HG02798 (cell line): Measurements from ENCODE around the gene SLC23A2.
A peak's percentile ranks its signal among the peaks of the same experiment; 100 is the strongest.
"Not testable (repeated sequence)": the region's sequence is repeated elsewhere in the genome, so short reads cannot be mapped to it uniquely, and the experiment has no call there.

Experiments
- ATAC-seq: cut with Tn5 transposase; IDR thresholded peaks from one replicate; pipeline ENCODE4 v1.9.1; 2021; ENCODE audit warnings: mild to moderate bottlenecking; ENCODE audit not compliant: unreplicated experiment, poor library complexity

Gene SLC23A2

DNA sequence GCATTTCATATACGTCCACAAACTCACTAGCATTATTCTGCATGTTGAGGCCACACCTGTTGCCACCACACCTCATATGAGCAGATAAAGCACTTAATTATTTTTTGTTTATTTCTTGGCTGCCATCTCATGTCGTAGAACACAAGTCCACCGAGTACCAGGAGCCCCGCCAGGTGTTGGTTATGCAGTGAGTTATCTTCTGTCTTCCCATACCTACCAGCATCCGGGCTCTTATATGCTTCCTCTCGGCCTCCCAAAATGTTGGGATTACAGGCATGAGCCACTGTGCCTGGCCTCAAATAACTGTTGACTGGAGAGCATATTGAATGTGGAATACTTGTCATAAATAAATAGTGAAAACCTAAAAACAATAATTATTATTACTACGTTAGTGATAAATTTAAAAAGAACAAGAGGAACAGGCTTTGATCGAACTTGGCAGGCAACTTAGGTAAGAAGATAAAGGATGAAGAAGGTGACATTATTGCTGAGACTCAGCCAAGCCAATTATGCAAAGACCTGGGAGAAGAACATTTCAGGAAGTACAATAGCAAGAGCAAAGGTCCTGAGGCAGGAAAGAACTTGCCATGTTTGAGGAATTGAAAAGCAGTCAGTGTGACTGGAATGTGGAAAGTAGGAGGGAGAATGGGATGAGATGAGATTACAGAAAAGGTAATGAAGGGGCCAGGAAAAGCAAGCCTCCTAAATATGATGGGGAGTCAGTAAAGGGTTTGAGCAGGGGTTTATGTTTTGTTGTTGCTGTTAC lies 12.6 kb upstream of the SLC23A2 start:
- no peak for ATAC-seq

DNA sequence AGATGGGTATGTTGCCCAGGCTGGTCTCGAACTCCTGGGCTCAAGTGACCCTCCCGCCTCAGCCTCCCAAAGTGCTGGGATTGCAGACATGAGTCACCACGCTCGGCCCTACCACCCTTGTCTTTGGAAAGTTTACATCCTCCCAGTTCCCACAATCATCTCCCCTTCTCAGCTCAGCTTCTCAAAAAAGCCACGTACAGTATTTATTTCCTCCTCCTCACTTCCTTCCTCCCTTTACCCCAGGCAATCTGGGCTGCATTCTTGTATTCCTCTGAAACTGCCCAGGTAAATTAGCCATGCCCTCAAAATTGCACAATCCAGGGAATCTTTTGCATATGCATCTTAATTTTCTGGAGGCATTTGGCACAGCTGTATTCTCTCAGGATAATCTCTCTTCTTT lies 7.4 kb upstream of the SLC23A2 start:
- ATAC-seq: no peak

DNA sequence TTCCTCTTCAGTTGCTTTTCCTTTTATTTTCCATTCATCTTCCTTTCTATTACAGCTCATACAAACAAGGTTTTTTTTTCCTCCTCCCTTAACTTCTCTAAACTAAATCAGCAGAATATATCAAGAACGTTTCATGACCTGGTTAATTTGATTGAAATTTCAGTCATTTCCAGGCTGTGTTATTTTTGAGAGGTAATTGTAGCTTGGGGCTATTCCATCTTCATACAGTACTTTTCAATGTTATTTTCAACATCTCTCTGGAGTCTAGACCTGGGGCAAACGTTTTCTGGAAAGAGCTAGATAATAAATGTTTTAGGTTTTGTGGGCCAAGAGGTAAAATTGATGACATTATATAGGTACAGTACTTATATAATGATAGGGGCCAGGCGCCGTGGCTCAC lies 4.0 kb upstream of the SLC23A2 start:
- no peak for ATAC-seq

DNA sequence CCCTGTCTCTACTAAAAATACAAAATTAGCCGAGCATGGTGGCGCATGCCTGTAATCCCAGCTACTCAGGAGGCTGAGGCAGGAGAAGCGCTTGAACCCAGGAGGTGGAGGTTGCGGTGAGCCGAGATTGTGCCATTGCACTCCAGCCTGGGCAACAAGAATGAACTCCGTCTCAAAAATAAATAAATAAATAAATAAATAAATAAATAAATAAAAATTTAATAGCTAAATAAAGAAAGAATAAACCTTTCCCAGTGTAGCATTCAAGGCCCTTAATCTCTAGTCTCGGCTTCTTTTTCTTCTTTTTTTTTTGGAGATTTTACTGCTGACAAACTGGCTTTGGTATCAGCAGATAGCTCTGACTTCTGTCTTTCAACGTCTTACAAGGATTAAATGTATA lies 3.5 kb upstream of the SLC23A2 start:
- ATAC-seq: not testable (repeated sequence)

DNA sequence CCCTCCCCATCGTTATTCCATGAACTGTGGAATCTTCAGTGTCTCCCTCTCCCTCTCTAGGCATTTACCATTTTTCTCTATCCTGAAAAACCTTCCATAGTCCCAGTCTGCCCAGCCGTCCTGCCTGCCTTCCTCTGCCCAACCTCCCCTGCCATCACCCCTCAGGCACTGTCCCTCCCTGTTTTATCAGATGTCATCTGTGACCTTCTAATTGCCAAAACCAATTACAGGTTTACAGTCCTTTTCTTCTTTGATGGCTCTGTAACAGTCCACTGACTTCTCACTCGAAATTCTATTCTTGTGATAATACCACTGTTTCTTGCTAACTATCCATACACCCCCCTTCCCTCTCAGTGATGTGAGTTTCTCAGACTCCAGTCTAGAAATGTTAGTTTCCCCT lies 2.3 kb upstream of the SLC23A2 start:
- ATAC-seq: no peak

- ATAC-seq: no peak
Observed at GRCh38 chr20:5002077-5002413, 735 bp upstream of the SLC23A2 start.

GRCh38 chr20:5000263-5001173 lies 792 bp downstream of the SLC23A2 start:
- ATAC-seq: peak; percentile 52

- no peak for ATAC-seq
Observed at GRCh38 chr20:4999788-5000187, 1.5 kb downstream of the SLC23A2 start.

DNA sequence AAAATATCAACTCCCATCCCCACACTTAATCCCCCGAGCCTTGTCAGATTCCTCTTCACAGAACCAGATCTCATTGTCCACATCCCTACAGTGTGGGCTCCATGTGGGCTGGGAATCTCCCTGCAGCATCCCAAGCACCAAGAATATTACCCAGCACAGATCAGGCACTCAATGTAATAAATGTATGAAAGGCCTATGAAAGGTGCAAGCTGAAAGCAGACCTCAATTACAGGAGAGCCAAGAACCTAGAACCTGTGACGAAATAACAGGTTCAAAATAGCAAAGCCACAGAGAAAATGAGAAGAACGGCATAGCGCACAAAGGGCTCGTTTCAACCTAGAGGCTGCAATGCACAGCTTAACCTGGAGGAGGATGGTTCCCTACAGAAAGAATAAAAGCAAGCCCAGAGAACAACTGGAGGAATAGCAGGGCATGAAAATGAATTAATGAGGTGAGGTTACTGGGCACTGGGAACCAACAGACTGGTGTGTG lies 3.1 kb downstream of the SLC23A2 start:
- no peak for ATAC-seq

- no peak for ATAC-seq
Observed at GRCh38 chr20:4997222-4997621, 4.1 kb downstream of the SLC23A2 start.

DNA sequence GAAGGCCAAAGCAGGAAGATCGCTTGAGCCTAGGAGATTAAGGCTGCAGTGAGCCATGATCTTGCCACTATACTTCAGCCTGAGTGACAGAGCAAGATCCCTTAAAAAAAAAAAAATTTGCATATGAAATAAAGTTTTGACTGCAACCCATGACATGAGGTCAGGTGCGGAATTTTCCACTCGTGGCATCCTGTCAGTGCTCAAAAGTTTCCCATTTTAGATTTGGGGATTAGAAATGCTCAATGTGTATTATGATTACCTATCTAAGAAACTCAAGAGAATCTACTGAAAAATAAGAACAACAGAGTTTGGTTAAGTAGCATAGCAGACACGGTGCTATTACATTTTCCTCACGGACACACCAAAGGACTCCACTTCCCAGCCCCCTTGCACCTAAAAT lies 11.7 kb downstream of the SLC23A2 start:
- ATAC-seq: no peak

- ATAC-seq: no peak
Observed at GRCh38 chr20:4987130-4987529, 14.2 kb downstream of the SLC23A2 start.

DNA sequence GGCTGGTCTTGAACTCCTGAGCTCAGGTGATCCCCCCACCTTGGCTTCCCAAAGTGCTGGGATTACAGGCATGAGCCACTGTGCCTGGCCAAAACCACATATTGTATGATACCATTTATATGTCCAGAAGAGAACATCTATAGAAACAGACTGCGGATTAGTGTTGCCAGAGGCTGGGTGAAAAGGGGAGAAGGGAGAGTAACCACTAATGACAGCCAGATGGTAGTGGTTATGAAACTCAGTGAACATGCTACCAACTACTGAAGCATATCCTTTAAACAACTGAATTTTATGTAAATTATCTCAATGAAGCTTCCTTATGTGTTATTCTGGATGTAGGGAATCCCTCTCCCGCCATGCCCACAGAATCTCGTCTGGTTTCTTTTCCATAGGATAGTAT lies 15.7 kb downstream of the SLC23A2 start:
- no peak for ATAC-seq

DNA sequence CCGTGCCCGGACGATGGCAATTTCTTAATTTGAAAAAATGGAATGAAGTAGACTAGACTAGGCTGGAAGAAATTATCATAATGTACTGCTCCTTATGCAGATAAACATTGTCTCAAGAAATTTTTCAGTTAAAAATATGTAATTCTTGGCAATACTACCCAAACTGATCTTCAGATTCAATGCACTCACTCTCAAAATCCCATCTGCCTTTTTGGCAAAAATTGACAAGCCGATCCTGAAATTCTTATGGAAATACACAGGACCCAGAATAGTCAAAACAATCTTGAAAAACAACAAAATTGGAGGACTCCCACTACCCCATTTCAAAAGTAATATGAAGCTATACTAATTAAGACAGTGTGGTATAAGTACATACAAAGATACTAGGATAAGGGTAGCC lies 19.0 kb downstream of the SLC23A2 start:
- no peak for ATAC-seq

- ATAC-seq: no peak
Observed at GRCh38 chr20:4979841-4980410, 21.4 kb downstream of the SLC23A2 start.

- no peak for ATAC-seq
Observed at GRCh38 chr20:4978050-4978918, 23.0 kb downstream of the SLC23A2 start.

- not testable (repeated sequence) for ATAC-seq
Observed at GRCh38 chr20:4976014-4976413, 25.3 kb downstream of the SLC23A2 start.

DNA sequence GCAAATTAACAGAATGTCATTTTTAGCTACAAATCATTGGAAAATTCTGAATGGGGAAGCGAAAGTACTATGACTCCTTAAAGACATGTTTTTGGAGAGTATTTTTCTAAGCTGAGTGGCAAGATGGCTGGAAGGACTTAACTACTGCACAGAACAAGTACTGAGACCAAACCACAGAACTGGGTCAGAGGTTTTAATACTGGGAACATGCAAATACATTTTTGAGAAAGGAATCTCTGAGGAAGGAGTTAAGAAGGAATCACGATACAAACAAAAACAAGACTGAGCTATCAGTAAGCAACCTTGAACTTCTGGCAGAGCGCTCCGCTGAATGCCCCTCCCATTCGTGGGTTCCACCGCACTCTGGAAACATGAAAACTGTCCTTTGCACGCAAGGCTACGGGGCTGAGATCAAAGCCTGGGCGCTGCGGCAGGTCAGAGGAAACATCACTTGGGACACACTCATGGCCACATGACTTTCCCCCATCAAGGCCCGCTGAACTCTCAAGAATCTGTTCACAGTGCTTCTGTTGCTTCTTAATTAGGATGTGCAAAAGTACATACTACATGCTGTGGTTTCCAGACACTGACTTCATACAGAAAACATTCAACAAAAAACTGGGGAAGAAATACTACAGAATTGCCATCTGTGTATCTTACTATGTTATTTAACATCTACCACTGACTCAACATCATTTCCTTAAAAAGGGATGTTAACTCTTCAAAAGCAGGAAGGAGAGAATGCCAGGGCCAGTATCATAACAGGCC lies 27.8 kb downstream of the SLC23A2 start:
- ATAC-seq: peak; percentile 89

- no peak for ATAC-seq
Observed at GRCh38 chr20:4972506-4973251, 28.6 kb downstream of the SLC23A2 start.
